22Rv1 (cell line): ENCODE measurements around the gene FAM200C.

ENCODE experiments used
- CTCF ChIP-seq: fragments of 450-650 bp; IDR thresholded peaks from 2 replicates; pipeline ENCODE4 v1.5.1; 2017; ENCODE audit warnings: mild to moderate bottlenecking
- ZFX ChIP-seq: fragments of 450-650 bp; IDR thresholded peaks from 2 replicates; pipeline ENCODE4 v1.6.1; 2017; ENCODE audit warnings: antibody characterized with exemption, borderline replicate concordance

GRCh38 chr5:160441311-160441781 is 41.5 kb upstream of the FAM200C start:
- TF ChIP-seq CTCF (no peak), ZFX (no peak)
